BE2C (cell line): Measurements from ENCODE around the gene ANO6.

Source experiments
- DNase-seq: peaks from one replicate; pipeline ENCODE4 v3.0.0-alpha.2; 2020
- H3K27me3 ChIP-seq: fragments of 250-450 bp; sonication (Bioruptor Pico); 2 replicates; pipeline ENCODE4 v1.5.1; 2020; ENCODE audit warnings: mild to moderate bottlenecking
- H3K36me3 ChIP-seq: fragments of 250-450 bp; sonication (Bioruptor Pico); 2 replicates; pipeline ENCODE4 v1.5.1; 2020; ENCODE audit warnings: mild to moderate bottlenecking
- H3K4me1 ChIP-seq: fragments of 250-450 bp; sonication (Bioruptor Pico); 2 replicates; pipeline ENCODE4 v1.5.1; 2020
- H3K4me3 ChIP-seq: 2 replicates; pipeline ENCODE4 v1.5.1; 2011; ENCODE audit warnings: low read depth, low read length
- H3K9me3 ChIP-seq: fragments of 250-450 bp; sonication (Bioruptor Pico); 2 replicates; pipeline ENCODE4 v1.5.1; 2020
- TF ChIP-seq, protein P1 (sequence below): IDR thresholded peaks from 2 replicates; pipeline ENCODE4 v1.5.1; 2012; ENCODE audit warnings: mild to moderate bottlenecking, low read depth, low read length

ANO6 gene

DNA sequence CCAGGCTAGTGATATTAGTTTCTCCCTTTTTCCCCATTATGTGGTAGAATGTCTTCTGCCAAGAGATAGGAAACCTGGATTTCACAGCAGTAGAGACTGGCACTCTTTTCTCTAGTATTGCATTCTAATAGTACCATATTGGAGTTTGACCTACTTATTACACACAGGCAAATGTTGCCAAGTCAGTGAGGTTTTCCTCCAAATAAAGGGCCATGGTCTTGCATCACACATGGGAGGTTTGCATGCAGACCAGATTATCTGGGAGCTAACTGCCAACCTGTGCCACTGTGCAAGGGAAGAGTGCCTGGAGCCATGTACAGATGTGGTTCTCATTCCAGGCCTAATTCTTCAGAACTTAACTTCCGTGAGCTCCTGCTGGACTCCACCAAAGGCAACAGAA is 113.3 kb downstream of the ANO6 start:
- Histone ChIP-seq H3K9me3 (no peaks in the 10 kb centered on the region), H3K27me3 (no peaks in the 10 kb centered on the region), H3K4me3 (no peak overlapping the region), H3K36me3 (peaks cover 5% of the 10 kb centered on the region), H3K4me1 (no peaks in the 10 kb centered on the region)
- no peak for DNase-seq
- TF ChIP-seq, protein P1, sequence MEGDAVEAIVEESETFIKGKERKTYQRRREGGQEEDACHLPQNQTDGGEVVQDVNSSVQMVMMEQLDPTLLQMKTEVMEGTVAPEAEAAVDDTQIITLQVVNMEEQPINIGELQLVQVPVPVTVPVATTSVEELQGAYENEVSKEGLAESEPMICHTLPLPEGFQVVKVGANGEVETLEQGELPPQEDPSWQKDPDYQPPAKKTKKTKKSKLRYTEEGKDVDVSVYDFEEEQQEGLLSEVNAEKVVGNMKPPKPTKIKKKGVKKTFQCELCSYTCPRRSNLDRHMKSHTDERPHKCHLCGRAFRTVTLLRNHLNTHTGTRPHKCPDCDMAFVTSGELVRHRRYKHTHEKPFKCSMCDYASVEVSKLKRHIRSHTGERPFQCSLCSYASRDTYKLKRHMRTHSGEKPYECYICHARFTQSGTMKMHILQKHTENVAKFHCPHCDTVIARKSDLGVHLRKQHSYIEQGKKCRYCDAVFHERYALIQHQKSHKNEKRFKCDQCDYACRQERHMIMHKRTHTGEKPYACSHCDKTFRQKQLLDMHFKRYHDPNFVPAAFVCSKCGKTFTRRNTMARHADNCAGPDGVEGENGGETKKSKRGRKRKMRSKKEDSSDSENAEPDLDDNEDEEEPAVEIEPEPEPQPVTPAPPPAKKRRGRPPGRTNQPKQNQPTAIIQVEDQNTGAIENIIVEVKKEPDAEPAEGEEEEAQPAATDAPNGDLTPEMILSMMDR, result no peak

GRCh38 chr12:45329702-45330101 is 113.8 kb downstream of the ANO6 start:
- Histone ChIP-seq H3K4me3 (no peak overlapping the region), H3K36me3 (peaks cover 5% of the 10 kb centered on the region), H3K27me3 (no peaks in the 10 kb centered on the region), H3K9me3 (no peaks in the 10 kb centered on the region), H3K4me1 (no peaks in the 10 kb centered on the region)
- no peak for DNase-seq
- TF ChIP-seq, protein P1, result no peak

DNA sequence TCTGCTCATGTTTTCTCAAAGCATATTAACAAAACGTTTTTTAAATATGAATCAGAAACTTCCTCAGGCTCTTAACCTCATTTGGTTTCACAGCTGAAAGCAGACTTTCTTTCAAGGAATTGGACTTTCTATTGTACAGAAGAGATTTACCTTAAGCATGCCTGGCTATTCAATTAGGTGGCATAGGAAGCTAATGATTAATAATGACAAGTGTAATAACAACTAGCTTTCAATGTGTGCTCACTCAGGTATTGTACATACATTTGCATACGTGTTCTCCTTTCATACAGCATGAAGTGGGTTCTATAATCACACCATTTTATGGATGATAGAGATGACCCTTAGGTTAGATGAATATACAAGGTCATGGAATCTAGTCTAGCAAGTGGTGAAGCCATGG is 115.7 kb downstream of the ANO6 start:
- no peaks in the 10 kb centered on the region for H3K4me1 ChIP-seq
- H3K36me3 ChIP-seq, result peaks cover 5% of the 10 kb centered on the region
- no peaks in the 10 kb centered on the region for H3K9me3 ChIP-seq
- H3K27me3 ChIP-seq, result no peaks in the 10 kb centered on the region
- DNase-seq, result no peak
- TF ChIP-seq, protein P1, result no peak
- H3K4me3 ChIP-seq, result no peak overlapping the region

- no peaks in the 10 kb centered on the region; the same call in none of the 2 replicates for H3K4me1 ChIP-seq
- DNase-seq, result no peak
- H3K9me3 ChIP-seq, result no peaks in the 10 kb centered on the region
- no peak overlapping the region for H3K4me3 ChIP-seq
- TF ChIP-seq, protein P1, result no peak
- H3K27me3 ChIP-seq, result no peaks in the 10 kb centered on the region
- peaks cover 5% of the 10 kb centered on the region for H3K36me3 ChIP-seq
These were observed 118.5 kb downstream of the ANO6 start for GRCh38 chr12:45334396-45334795.

DNA sequence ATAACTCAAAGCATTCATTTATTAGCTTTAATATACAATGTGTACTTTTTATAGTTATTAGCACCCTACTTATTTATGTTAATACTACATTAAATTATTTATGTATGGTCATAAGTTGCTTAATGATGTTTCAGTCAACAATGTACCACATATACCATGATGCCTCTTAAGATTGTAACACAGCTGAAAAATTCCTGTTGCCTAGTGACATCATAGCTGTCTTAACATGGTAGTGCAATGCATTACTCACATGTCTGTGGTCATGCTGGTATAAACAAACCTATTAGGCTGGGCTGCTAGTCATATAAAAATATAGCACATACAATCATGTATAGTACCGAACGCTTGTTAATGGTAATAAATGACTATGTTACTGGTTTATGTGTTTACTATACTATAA is 120.4 kb downstream of the ANO6 start:
- Histone ChIP-seq H3K4me3 (no peak overlapping the region), H3K4me1 (no peaks in the 10 kb centered on the region; the same call in none of the 2 replicates), H3K36me3 (peaks cover 5% of the 10 kb centered on the region), H3K27me3 (no peaks in the 10 kb centered on the region), H3K9me3 (no peaks in the 10 kb centered on the region)
- TF ChIP-seq, protein P1, result no peak
- no peak for DNase-seq

GRCh38 chr12:45336762-45337596 is 121.1 kb downstream of the ANO6 start:
- no peaks in the 10 kb centered on the region; the same call in none of the 2 replicates for H3K4me1 ChIP-seq
- DNase-seq, result no peak
- H3K4me3 ChIP-seq, result no peak overlapping the region
- peaks cover 5% of the 10 kb centered on the region for H3K36me3 ChIP-seq
- no peaks in the 10 kb centered on the region for H3K27me3 ChIP-seq
- TF ChIP-seq, protein P1, result no peak
- H3K9me3 ChIP-seq, result no peaks in the 10 kb centered on the region
